Measurements from ENCODE around the gene SLC22A12.

Gene SLC22A12

GRCh38 chr11:64644647-64645275 is 53.7 kb downstream of the SLC22A12 start:
- no peak for DNase-seq (ENCODE audit: low read depth, low spot score)
- no peaks in the 10 kb centered on the region for H3K9me3 ChIP-seq (ENCODE audit: low read depth, low read length)
- no peak for TF ChIP-seq FOXP2 (optimal IDR thresholded peaks at IDR 0.05; ENCODE audit: control extremely low read depth, extremely low read length, insufficient read depth)
- no peak for TF ChIP-seq POLR2AphosphoS5 (IDR thresholded peaks at IDR 0.05; ENCODE audit: borderline replicate concordance, low read depth, low read length)
- H3K27ac ChIP-seq, result no peak overlapping the region
- no peaks in the 10 kb centered on the region for H3K36me3 ChIP-seq (ENCODE audit: insufficient read depth, low read length)
- H3K9ac ChIP-seq (ENCODE audit: insufficient read length), result no peak overlapping the region
- H3K4me3 ChIP-seq, result no peak overlapping the region

GRCh38 chr11:64647019-64647779 is 56.2 kb downstream of the SLC22A12 start:
- H3K9ac ChIP-seq (ENCODE audit: insufficient read length), result no peak overlapping the region
- TF ChIP-seq FOXP2 (optimal IDR thresholded peaks at IDR 0.05; ENCODE audit: control extremely low read depth, extremely low read length, insufficient read depth) (no peak), POLR2AphosphoS5 (IDR thresholded peaks at IDR 0.05; ENCODE audit: borderline replicate concordance, low read depth, low read length) (no peak), EZH2 (IDR thresholded peaks at IDR 0.05) (no peak)
- H3K9me3 ChIP-seq (ENCODE audit: low read depth, low read length), result no peaks in the 10 kb centered on the region
- H3K4me3 ChIP-seq, result no peak overlapping the region
- H3K27ac ChIP-seq, result no peak overlapping the region
- no peak for DNase-seq (ENCODE audit: low read depth, low spot score)
- H3K36me3 ChIP-seq (ENCODE audit: insufficient read depth, low read length), result no peaks in the 10 kb centered on the region

- H3K4me3 ChIP-seq, result no peak overlapping the region
- H3K9me3 ChIP-seq (ENCODE audit: low read depth, low read length), result no peaks in the 10 kb centered on the region
- DNase-seq (ENCODE audit: low read depth, low spot score), result no peak
- no peaks in the 10 kb centered on the region for H3K36me3 ChIP-seq (ENCODE audit: insufficient read depth, low read length)
- no peak overlapping the region for H3K9ac ChIP-seq (ENCODE audit: insufficient read length)
- TF ChIP-seq FOXP2 (optimal IDR thresholded peaks at IDR 0.05; ENCODE audit: control extremely low read depth, extremely low read length, insufficient read depth) (no peak), EZH2 (IDR thresholded peaks at IDR 0.05) (no peak), POLR2AphosphoS5 (IDR thresholded peaks at IDR 0.05; ENCODE audit: borderline replicate concordance, low read depth, low read length) (no peak)
- no peak overlapping the region for H3K27ac ChIP-seq
Observed at GRCh38 chr11:64648551-64648950, 57.5 kb downstream of the SLC22A12 start.

GRCh38 chr11:64649291-64649697 is 58.3 kb downstream of the SLC22A12 start:
- TF ChIP-seq POLR2AphosphoS5 (IDR thresholded peaks at IDR 0.05; ENCODE audit: borderline replicate concordance, low read depth, low read length) (no peak), EZH2 (IDR thresholded peaks at IDR 0.05) (no peak), FOXP2 (optimal IDR thresholded peaks at IDR 0.05; ENCODE audit: control extremely low read depth, extremely low read length, insufficient read depth) (no peak)
- no peak overlapping the region for H3K4me3 ChIP-seq
- H3K36me3 ChIP-seq (ENCODE audit: insufficient read depth, low read length), result no peaks in the 10 kb centered on the region

GRCh38 chr11:64650923-64651523 is 60.0 kb downstream of the SLC22A12 start:
- DNase-seq (ENCODE audit: low read depth, low spot score), result no peak
- Histone ChIP-seq H3K36me3 (ENCODE audit: insufficient read depth, low read length) (no peaks in the 10 kb centered on the region), H3K9ac (ENCODE audit: insufficient read length) (no peak overlapping the region), H3K4me3 (no peak overlapping the region), H3K27ac (no peak overlapping the region), H3K9me3 (ENCODE audit: low read depth, low read length) (no peaks in the 10 kb centered on the region)
- TF ChIP-seq FOXP2 (optimal IDR thresholded peaks at IDR 0.05; ENCODE audit: control extremely low read depth, extremely low read length, insufficient read depth) (no peak), EZH2 (IDR thresholded peaks at IDR 0.05) (no peak), POLR2AphosphoS5 (IDR thresholded peaks at IDR 0.05; ENCODE audit: borderline replicate concordance, low read depth, low read length) (no peak)

More at GRCh38 chr11:64649291-64649697, 58.3 kb downstream of the SLC22A12 start:
- Histone ChIP-seq H3K27ac (no peak overlapping the region), H3K9ac (ENCODE audit: insufficient read length) (no peak overlapping the region), H3K9me3 (ENCODE audit: low read depth, low read length) (no peaks in the 10 kb centered on the region)
- no peak for DNase-seq (ENCODE audit: low read depth, low spot score)
